Endothelial cell of umbilical vein (primary cell): ENCODE measurements around the gene SPDYE5.

Experiments used
- CTCF ChIP-seq, 2 donors: IDR thresholded peaks; 1 replicate in 1 of 2; 2 replicates in 1 of 2; pipeline ENCODE4 v1.5.1; 2011; ENCODE audit warnings: low read length in 2 of 2, mild to moderate bottlenecking in 2 of 2, moderate library complexity in 2 of 2, control low read depth in 1 of 2, inconsistent platforms in 1 of 2, low read depth in 1 of 2; ENCODE audit not compliant: insufficient read depth in 1 of 2; ENCODE audit errors: extremely low read depth in 1 of 2
- EZH2 ChIP-seq: IDR thresholded peaks from 2 replicates; pipeline ENCODE4 v1.6.1; 2012; ENCODE audit warnings: borderline replicate concordance, low read depth, mild to moderate bottlenecking, moderate library complexity, low read length, inconsistent platforms; ENCODE audit not compliant: severe bottlenecking
- FOS ChIP-seq: IDR thresholded peaks from 2 replicates; pipeline ENCODE4 v1.6.1; 2011; ENCODE audit warnings: mild to moderate bottlenecking, low read length, moderate library complexity, borderline replicate concordance; ENCODE audit not compliant: insufficient read depth
- JUN ChIP-seq: IDR thresholded peaks from 2 replicates; pipeline ENCODE4 v1.6.1; 2011; ENCODE audit warnings: borderline replicate concordance, low read depth; ENCODE audit not compliant: insufficient read length, insufficient read depth
- MAX ChIP-seq: IDR thresholded peaks from 2 replicates; pipeline ENCODE4 v1.6.1; 2011; ENCODE audit not compliant: insufficient read depth, insufficient read length
- MYC ChIP-seq: IDR thresholded peaks from one replicate; pipeline ENCODE4 v1.6.1; 2011; ENCODE audit warnings: mild to moderate bottlenecking, low read depth, low read length
- POLR2A ChIP-seq: IDR thresholded peaks from 2 replicates; pipeline ENCODE4 v1.6.1; 2012; ENCODE audit warnings: low read depth, mild to moderate bottlenecking, control low read depth, low read length
- POLR2AphosphoS5 ChIP-seq: IDR thresholded peaks from 2 replicates; pipeline ENCODE4 v1.6.1; 2012; ENCODE audit warnings: low read depth, mild to moderate bottlenecking, control low read depth, low read length, moderate library complexity; ENCODE audit not compliant: insufficient read depth

- TF ChIP-seq POLR2A (no peak), EZH2 (no peak), MAX (no peak), CTCF (IDR thresholded peaks at IDR 0.05; ENCODE audit: extremely low read depth in 1 of 2, insufficient read depth in 1 of 2, low read depth in 1 of 2, low read length in 2 of 2) (no peak), JUN (no peak), MYC (no peak), POLR2AphosphoS5 (no peak), FOS (no peak)
Measured at GRCh38 chr7:75531359-75531821, 39.3 kb downstream of the SPDYE5 start.
